ENCODE measurements around the gene INTS3. TPM values are rescaled to one million over a fixed set of nuclear protein-coding genes. Genes with fewer than 3 reads are reported as not detected.

The INTS3 gene
- total and polyA plus RNA-seq, 9 of the 15 experiments (the other 6 are each of a cell fraction or from before 2014, with no cell fraction given) = 6.3 to 24.1 (median 14.3) TPM

- no peaks in the 10 kb centered on the region for H3K9me1 ChIP-seq (ENCODE audit: control insufficient read depth, insufficient read depth, low read length)
- no peaks in the 10 kb centered on the region for H3K9me3 ChIP-seq (replicated peaks; ENCODE audit: control insufficient read depth, insufficient read depth, low read depth, low read length)
- in situ Hi-C loops (cut with MboI) = no loop called here
- H3K4me3 ChIP-seq = no peak overlapping the region
- ChIA-PET CTCF (ENCODE audit: low intra/inter-chr PET ratio) (no interaction called here), POLR2A (interaction anchor here (0.9 to 4.8 kb wide), 4 partner anchors 9 to 187 kb away, joined by 3 to 23 read pairs (median 3); partner anchors contain the start of genes JTB and RPS27)
- intact Hi-C loops (cut with micrococcal nuclease) = no loop called here
- BruUV-seq (replicated peaks) = no TSS peak
- ATAC-seq (no peak), DNase-seq (ENCODE audit: extremely low read depth in 1 of 4, low spot score in 3 of 4) (no peak), FAIRE-seq (no peak)
- no peak overlapping the region for H3K4me2 ChIP-seq (ENCODE audit: insufficient read depth, low read length)
- no peak overlapping the region for H2AFZ ChIP-seq (ENCODE audit: low read depth, low read length)
- H3K4me1 ChIP-seq (replicated peaks in 1 of 2; ENCODE audit: control insufficient read depth in 2 of 2, insufficient read depth in 2 of 2, low read length in 2 of 2) = peaks cover 12 to 20% of the 10 kb centered on the region in 2 experiments; a peak in 4 of 5 replicates
- 55% methylated on average over 2 of the region's 2 CpGs for WGBS (ENCODE audit: insufficient coverage, low coverage, missing lambda C conversion rate)
- no peak overlapping the region for H3K27ac ChIP-seq (ENCODE audit: extremely low read depth, low read depth, low read length)
- H3K36me3 ChIP-seq (ENCODE audit: control insufficient read depth, insufficient read depth, low read length) = peaks cover 23% of the 10 kb centered on the region; the same call in 2 of the 3 replicates
- TF ChIP-seq ZNF121 (CRISPR knock-in tag; conservative IDR thresholded peaks at IDR 0.05) (peak; percentile 58), GTF2F1 (IDR thresholded peaks at IDR 0.05; ENCODE audit: low read depth, low read length) (no peak)
- H4K20me1 ChIP-seq (replicated peaks; ENCODE audit: control insufficient read depth, insufficient read depth, low read length) = no peaks in the 10 kb centered on the region
- no peaks in the 10 kb centered on the region for H3K27me3 ChIP-seq (ENCODE audit: control insufficient read depth in 2 of 2, insufficient read depth in 2 of 2, low read length in 2 of 2)
- no peak overlapping the region for H3K9ac ChIP-seq (ENCODE audit: insufficient read depth in 1 of 2, low read depth in 2 of 2, low read length in 2 of 2)
- no peaks in the 10 kb centered on the region for H3K79me2 ChIP-seq (ENCODE audit: control insufficient read depth, insufficient read depth, low read length)
Measured at GRCh38 chr1:153804112-153804511, 76.3 kb downstream of the INTS3 start.

DNA sequence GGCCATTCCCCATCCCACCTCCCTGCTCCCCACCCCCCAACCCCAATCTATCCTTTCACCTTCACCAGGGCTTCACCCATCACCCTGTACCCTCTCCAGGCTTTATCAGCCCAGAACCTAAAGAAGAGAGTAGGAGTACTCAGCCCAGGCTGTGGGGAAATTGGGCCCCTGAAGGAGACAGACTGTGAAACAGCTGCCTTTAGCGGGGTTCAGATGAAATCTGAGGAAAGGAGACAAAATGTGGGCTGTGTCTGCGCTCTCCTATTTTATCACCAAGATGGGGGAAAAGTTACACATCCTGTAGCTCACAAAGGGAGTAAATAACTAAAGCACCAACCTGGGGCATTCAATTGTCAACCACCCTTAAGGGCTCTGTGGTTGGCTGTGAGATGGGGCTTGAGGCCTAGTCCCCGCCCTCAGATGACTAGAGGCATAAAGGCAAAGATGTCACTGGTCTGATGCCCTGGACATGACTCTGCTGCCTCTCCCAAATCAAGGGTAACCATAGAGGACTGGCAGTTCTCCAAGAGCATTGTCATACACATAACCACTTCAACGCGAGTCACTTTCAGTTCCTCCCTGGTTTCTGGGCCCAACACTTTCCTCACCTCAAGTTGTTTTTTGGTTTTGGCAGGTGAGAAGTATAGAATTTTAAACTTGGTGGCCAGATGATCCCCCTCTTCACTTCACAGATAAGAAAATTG, 77.3 kb downstream of the INTS3 start:
- in situ Hi-C loops (cut with MboI) = no loop called here
- FAIRE-seq (peak; percentile 86), ATAC-seq (peak; percentile 89), DNase-seq (ENCODE audit: extremely low read depth in 1 of 4, low spot score in 3 of 4) (peak in 2 of 4 experiments; percentile 67 to 77)
- Histone ChIP-seq H3K4me3 (no peak overlapping the region), H3K4me1 (replicated peaks in 1 of 2; ENCODE audit: control insufficient read depth in 2 of 2, insufficient read depth in 2 of 2, low read length in 2 of 2) (peaks cover 5 to 20% of the 10 kb centered on the region in 2 experiments; a peak in 4 of 5 replicates), H3K9me3 (replicated peaks; ENCODE audit: control insufficient read depth, insufficient read depth, low read depth, low read length) (no peaks in the 10 kb centered on the region), H3K9me1 (ENCODE audit: control insufficient read depth, insufficient read depth, low read length) (no peaks in the 10 kb centered on the region), H3K27me3 (ENCODE audit: control insufficient read depth in 2 of 2, insufficient read depth in 2 of 2, low read length in 2 of 2) (no peaks in the 10 kb centered on the region), H3K9ac (ENCODE audit: insufficient read depth in 1 of 2, low read depth in 2 of 2, low read length in 2 of 2) (0 out of 4 replicates have a peak overlapping the region, but pooled peaks of 1 of the 2 experiments have one; percentile 1), H3K79me2 (ENCODE audit: control insufficient read depth, insufficient read depth, low read length) (no peaks in the 10 kb centered on the region), H4K20me1 (replicated peaks; ENCODE audit: control insufficient read depth, insufficient read depth, low read length) (no peaks in the 10 kb centered on the region), H3K27ac (ENCODE audit: extremely low read depth, low read depth, low read length) (peak overlapping the region; percentile 40; the same call in 2 of the 3 replicates), H3K36me3 (ENCODE audit: control insufficient read depth, insufficient read depth, low read length) (peaks cover 34% of the 10 kb centered on the region; the same call in 2 of the 3 replicates), H3K4me2 (ENCODE audit: insufficient read depth, low read length) (no peak overlapping the region), H2AFZ (ENCODE audit: low read depth, low read length) (no peak overlapping the region)
- no TSS peak for BruUV-seq (replicated peaks)
- ChIA-PET POLR2A (interaction anchor here (0.7 to 4.8 kb wide), 6 partner anchors 11 to 186 kb away, joined by 3 to 23 read pairs (median 4); partner anchors contain the start of genes JTB, RAB13 and RPS27), CTCF (ENCODE audit: low intra/inter-chr PET ratio) (interaction anchor here (0.5 kb wide), 1 partner anchor 98 kb away, joined by 3 read pairs; no protein-coding TSS in a partner anchor)
- intact Hi-C loops (cut with micrococcal nuclease) = no loop called here
- WGBS (ENCODE audit: insufficient coverage, low coverage, missing lambda C conversion rate) = 31% methylated on average over 5 of the region's 5 CpGs
- TF ChIP-seq SPI1 (IDR thresholded peaks at IDR 0.05; ENCODE audit: borderline replicate concordance, low read depth, low read length) (peak; percentile 60; the same call in 1 of the 2 replicates), JUND (IDR thresholded peaks at IDR 0.05; ENCODE audit: borderline replicate concordance, low read depth, low read length) (peak; percentile 32; the same call in 1 of the 2 replicates), JUND (tag; IDR thresholded peaks at IDR 0.05; ENCODE audit: borderline replicate concordance, low read depth, low read length) (peak; percentile 40; the same call in 1 of the 3 replicates), MAZ (CRISPR knock-in tag; conservative IDR thresholded peaks at IDR 0.05 in 1 of 2, IDR thresholded peaks at IDR 0.05 in 1 of 2) (peak in 1 of 2 experiments; percentile 20; a peak in 1 of 4 replicates), ZNF592 (IDR thresholded peaks at IDR 0.05) (0 out of 2 replicates have a peak, but pooled peaks have one; percentile 25), SRF (CRISPR knock-in tag; IDR thresholded peaks at IDR 0.05) (peak in 1 of 2 experiments; percentile 55; a peak in 1 of 4 replicates), SP1 (CRISPR knock-in tag; IDR thresholded peaks at IDR 0.05) (no peak)

Measured in K562 (cell line).